Keratinocyte (primary cell): ENCODE measurements around the gene MARS1.

ENCODE experiments used
- EZH2 ChIP-seq: IDR thresholded peaks from one replicate; pipeline ENCODE4 v1.6.1; 2012; ENCODE audit warnings: inconsistent platforms, mild to moderate bottlenecking, low read length, moderate library complexity
- TF ChIP-seq, protein P1 (sequence below), 3 experiments: IDR thresholded peaks in 1 of 3; conservative IDR thresholded peaks in 1 of 3; optimal IDR thresholded peaks in 1 of 3; 2 replicates in 2 of 3; 3 replicates in 1 of 3; pipeline versions ENCODE3 to v1.5.1; 2011; ENCODE audit warnings: low read length in 3 of 3, mild to moderate bottlenecking in 3 of 3, moderate library complexity in 2 of 3, control low read depth in 1 of 3, inconsistent platforms in 1 of 3; ENCODE audit not compliant: insufficient read depth in 2 of 3; ENCODE audit errors: extremely low read depth in 1 of 3

DNA sequence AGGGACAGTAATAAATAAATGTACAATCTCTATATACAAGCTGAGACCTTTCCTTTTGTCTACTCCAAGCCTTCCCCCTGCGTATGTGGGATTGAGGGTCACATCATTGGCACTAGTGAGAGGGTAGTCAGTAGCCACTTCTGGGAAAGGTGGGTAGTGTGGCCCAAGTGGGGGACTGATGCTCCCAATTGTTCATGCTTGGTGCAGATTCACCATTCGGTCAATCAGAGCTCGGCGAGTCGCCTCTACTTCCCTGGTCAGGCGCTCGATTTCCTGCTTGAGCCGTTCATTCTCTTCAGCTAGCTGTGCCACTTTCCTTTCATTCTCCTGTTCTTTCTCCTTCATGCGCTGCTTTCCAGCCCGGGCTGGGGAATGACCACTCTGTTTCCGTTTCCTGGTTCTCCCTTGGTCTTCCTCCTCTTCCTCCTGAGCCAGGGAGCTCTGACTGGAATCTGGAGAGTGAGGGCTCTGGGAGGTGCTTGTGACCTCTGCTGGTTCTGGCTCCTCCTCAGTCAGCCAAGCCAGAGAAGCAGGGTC, 28.8 kb downstream of the MARS1 start:
- TF ChIP-seq, protein P1, sequence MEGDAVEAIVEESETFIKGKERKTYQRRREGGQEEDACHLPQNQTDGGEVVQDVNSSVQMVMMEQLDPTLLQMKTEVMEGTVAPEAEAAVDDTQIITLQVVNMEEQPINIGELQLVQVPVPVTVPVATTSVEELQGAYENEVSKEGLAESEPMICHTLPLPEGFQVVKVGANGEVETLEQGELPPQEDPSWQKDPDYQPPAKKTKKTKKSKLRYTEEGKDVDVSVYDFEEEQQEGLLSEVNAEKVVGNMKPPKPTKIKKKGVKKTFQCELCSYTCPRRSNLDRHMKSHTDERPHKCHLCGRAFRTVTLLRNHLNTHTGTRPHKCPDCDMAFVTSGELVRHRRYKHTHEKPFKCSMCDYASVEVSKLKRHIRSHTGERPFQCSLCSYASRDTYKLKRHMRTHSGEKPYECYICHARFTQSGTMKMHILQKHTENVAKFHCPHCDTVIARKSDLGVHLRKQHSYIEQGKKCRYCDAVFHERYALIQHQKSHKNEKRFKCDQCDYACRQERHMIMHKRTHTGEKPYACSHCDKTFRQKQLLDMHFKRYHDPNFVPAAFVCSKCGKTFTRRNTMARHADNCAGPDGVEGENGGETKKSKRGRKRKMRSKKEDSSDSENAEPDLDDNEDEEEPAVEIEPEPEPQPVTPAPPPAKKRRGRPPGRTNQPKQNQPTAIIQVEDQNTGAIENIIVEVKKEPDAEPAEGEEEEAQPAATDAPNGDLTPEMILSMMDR (optimal IDR thresholded peaks at IDR 0.05 in 1 of 3, IDR thresholded peaks at IDR 0.05 in 1 of 3, conservative IDR thresholded peaks at IDR 0.05 in 1 of 3; ENCODE audit: extremely low read depth in 1 of 3, insufficient read depth in 2 of 3, low read length in 3 of 3), result no peak
- no peak for TF ChIP-seq EZH2
